Endothelial cell of umbilical vein (primary cell): ENCODE results near the gene PLEKHG4B.

ENCODE experiments used
- GATA2 ChIP-seq: IDR thresholded peaks from 2 replicates; pipeline ENCODE4 v1.7.0; 2011; ENCODE audit warnings: low read depth, mild to moderate bottlenecking, moderate library complexity, mixed read lengths, low read length; ENCODE audit not compliant: insufficient read length, insufficient read depth
- MAX ChIP-seq: IDR thresholded peaks from 2 replicates; pipeline ENCODE4 v1.6.1; 2011; ENCODE audit not compliant: insufficient read depth, insufficient read length
- POLR2A ChIP-seq: IDR thresholded peaks from 2 replicates; pipeline ENCODE4 v1.6.1; 2012; ENCODE audit warnings: low read depth, mild to moderate bottlenecking, control low read depth, low read length
- POLR2AphosphoS5 ChIP-seq: IDR thresholded peaks from 2 replicates; pipeline ENCODE4 v1.6.1; 2012; ENCODE audit warnings: low read depth, mild to moderate bottlenecking, control low read depth, low read length, moderate library complexity; ENCODE audit not compliant: insufficient read depth

GRCh38 chr5:126806-127205, 34.8 kb downstream of the PLEKHG4B start:
- TF ChIP-seq POLR2A, result no peak
- no peak for TF ChIP-seq GATA2
- no peak for TF ChIP-seq MAX
- TF ChIP-seq POLR2AphosphoS5, result no peak
